OCI-M1 (cell line): ENCODE results near the gene CD247.

Experiments
- DNase-seq: peaks from one replicate; lab custom pipeline; 2025; lab: John Stamatoyannopoulos, UW

CD247 gene

GRCh38 chr1:167512046-167512654, 6.2 kb downstream of the CD247 start:
- DNase-seq: no peak

- DNase-seq: no peak
Measured at GRCh38 chr1:167511374-167511986, 6.8 kb downstream of the CD247 start.

DNA sequence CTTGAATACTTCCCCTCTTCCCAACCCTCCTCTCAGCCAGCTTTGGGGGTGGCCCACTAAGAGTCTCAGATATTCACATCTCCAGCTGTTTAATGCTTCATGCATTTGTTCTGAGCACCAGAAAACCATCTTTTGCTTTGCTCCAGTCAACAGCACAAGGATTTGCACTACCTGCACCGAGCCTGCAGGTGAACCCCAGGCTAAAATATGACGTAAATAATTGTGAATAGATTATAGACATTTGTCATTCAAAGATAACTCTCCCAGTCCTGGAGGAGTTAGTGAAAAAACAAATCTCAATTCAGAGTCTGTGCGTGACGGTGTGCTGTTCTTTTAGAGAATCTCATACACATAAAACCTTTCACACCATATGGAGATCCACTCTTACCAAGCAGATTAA, 7.4 kb downstream of the CD247 start:
- no peak for DNase-seq

DNA sequence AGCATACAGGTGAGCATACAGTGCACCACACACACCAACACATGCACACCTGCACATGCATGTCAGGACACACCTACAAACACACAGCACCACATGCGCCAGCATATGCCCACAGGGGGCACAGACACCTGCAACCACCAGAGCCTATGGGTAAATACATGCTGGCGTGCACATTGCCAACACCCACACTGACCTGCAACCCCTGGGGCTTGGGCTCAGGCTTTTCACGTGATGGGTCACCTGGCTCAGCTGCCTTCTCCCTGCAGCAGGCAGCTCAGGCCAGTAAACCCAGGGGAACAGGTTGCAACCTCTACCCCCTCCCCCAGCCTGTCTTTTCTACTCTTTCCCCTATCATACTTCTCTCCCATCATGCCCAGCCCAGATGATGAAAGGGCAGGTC, 8.1 kb downstream of the CD247 start:
- DNase-seq: no peak

DNA sequence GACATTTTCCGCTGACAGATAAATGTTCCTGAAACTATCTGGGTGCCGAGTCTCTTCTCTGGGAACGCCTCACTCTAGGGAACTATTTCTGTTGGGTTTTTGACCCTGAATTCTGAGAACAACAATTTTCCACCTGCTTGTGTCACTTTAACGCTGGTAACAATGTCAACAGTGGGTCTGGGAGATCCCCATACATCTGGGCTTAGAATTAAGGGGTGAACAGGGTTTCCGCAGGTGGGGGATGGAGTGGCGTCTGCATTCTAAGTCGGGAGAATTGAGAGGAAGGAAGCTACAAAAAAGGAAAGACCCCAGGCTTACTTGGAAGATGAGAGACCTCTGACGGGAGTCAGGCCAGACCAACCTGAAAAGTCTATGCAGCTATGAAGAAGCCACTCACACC, 8.7 kb downstream of the CD247 start:
- no peak for DNase-seq

DNA sequence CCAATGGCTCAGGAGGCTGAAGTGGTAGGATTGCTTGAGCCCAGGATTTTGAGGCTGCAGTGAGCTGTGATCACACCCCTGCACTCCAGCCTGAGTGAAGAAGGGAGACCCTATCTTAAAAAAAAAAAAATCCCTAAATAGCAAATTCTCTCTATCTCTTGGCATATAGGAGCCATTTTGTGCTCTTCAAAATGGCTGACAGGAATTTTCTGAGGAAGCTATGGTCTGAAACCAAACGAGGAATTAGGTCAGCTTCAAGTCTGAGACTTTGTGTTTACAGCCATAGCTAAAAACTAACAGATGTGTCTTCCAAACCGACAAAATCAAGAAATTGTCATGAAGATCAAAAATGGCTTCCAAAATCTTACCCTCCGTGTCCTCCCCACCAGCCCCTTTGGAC, 10.6 kb downstream of the CD247 start:
- no peak for DNase-seq

DNA sequence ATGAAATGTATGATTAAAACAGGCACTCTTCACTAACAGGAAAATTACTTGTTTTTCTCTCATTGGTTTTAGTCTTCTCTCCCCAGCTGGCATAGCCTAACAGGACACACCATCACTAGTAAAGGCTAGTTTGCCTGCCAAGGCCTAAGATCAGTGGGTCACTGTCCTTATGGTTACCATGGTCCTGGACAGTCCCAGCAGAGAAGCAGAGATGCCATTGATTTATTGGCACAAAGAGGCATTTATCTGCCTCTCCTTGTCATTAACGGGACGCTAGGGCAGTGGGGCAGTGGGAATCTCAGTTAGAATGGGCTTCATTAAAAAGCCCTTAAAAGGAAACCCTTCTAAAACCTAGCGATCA, 13.9 kb downstream of the CD247 start:
- DNase-seq: no peak

DNA sequence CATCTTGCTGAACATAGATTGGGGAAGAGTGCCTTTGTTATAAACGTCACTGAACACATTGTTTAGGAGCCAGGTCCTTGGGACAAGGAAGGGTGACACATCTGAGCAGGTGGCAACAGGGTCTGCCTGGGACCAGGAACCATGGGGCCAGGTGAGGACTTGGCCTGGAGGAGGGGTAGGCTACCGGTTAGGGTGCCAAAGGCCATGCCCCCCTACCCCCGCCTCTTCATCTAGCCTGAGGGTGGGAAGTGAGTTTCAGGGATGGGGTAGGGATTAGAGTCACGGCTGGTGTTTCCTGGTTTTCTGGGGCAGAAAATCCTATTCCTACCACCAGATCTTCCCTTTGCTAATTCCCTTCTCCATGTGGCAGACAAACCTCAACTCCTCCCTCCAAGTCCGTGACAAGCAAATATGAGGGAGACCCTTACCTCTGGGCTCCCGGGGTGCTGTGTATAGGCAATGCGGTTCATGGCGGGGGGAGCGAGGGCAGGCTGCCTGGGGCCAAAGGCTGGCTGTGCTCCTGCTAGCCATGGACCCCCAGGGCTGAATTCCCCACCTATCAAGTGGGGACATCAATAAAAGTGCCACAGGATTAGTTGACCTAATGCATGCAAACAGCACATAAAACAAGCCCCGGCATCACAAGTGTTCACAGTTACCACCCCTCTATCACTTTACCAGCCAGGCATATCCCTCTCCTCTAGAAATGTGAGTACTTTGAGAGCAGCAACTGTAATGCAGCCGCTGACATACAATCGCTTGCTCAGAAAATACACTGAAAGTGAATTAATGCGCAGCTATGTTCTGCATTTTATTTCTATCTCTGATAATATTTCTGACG, 14.5 kb downstream of the CD247 start:
- no peak for DNase-seq

DNA sequence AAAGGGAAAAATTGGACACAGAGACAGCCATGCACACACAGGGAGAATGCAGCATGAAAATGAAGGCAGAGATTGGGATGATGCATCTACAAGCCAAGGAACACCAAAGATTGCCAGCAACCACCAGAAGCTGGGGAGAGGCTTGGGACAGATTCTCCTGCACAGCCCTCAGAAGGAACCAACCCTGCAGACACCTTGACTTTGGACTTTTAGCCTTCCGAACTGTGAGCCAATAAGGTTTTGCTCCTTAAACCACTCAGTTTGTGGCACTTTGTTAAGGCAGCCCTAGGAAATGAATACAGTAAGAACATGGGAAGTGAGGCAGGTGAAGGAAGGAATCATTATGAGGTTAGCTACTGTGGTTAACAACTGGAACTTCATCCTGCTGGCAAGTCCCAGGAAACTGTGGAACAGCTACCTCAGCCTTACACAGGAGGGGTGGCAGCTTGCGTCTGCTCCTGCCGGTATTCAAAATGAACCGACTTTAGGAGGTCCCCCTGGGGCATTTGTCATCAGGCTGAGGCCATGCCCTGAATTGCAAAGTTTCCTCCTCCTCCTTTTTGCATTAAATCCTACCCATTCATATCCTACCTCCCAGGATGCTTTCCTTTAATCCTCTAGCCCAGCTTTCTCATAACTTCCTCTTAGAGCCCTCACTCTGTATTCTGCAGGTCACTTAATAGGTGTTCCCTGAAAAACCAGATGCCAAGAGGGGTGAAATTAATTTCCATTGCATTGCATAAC, 15.4 kb downstream of the CD247 start:
- DNase-seq: no peak

- DNase-seq: no peak
Measured at GRCh38 chr1:167502192-167502551, 16.2 kb downstream of the CD247 start.

- DNase-seq: no peak
Measured at GRCh38 chr1:167501515-167502191, 16.7 kb downstream of the CD247 start.

DNA sequence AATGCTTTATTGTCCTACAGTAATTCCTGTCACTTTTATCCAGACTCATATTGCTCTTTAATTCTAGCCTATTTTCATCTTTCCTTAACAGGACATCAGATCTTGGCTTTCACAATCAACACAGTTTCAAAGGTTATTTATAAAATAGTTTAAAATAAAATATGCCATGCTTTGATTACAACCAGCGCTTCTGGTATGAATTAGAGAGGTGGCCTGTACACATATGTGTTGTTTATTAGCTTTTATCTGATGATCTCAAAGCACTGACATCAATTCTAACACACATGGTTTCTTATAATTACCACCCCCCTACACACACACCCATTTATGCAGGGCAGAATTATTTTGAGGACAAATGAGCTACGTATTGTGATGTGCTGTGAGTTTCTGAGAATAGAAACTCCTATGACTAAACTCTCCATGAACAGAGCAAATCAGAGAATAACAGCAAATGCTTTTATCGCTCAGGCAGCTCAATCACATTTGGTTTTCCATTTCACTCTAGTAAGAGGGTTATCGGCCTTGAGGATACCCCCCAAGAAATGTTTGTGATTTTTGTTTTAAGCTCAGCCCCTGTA, 18.0 kb downstream of the CD247 start:
- DNase-seq: no peak

- DNase-seq: no peak
Measured at GRCh38 chr1:167499664-167500101, 18.6 kb downstream of the CD247 start.

DNA sequence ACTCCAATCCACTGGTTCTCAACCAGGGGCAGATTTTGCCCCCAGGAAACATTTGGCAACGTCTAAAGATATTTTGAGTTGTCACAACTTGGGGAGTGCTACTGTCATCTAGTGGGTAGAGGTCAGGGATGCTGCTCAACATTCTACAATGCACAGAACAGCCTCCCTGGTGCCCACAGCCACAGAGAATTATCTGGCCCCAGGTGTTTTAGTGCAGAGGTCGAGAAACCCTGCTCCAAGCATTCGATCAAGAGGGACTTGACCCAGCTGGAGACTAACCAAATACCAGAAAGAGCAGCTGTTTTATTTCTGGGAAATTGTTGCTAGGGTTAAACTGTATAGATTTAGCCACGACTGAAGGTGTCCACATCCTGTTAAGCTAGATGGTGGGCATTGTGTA, 19.2 kb downstream of the CD247 start:
- no peak for DNase-seq

DNA sequence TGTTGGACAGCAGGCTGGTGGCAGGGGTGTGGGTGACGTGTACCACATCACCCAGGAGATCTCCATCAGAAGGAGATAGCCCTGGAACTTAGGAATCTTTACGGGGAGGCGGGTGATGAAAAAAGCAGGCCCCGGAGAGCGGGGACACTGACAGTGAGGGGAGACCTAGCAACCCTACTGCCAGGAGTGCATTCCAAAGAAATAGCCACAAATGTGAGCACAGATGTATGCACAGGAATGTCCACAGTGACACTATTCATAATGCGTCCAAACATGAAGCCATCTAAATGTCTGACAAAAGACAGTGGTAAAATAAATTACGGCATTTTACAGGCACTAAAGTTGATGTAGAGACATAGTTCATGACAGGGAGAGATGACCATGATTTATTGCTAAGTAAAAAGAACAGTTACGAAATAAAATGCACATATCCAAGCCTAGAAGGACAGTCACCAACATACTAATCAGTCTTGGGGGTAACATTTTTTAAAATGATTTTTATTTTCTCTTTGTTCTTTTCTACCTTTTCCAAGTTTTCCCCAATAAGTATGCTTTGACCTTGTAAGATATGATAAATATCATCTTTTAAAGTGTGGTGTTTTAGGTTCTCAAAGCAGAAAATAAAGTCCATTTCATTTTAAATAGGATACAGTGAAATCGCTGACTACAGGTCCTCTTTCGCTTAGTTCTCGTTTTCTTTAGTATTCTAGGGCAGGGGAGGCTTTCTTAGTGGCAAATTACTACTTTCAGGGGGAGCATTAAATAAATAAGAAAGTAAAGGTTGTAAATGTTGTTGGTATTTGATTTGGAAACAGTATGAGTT, 21.3 kb downstream of the CD247 start:
- DNase-seq: no peak

DNA sequence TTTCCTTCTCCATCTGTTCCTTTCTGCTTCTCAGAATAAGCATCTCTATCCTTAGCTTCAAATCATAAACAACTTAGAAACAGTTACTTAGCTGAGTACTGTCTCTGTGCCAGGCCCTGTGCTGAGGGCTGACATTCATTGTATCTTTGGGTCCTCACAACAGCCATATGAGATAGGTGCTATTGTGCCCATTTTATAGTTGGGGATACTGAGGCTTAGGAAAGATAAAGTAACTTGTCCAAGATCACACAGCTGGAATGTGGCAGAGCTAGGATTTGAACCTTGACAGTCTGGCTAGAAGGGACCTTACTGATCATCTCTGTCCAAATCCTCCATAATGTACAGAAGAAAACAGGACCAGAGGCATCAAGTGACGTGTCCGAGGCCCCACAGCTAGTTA, 25.0 kb downstream of the CD247 start:
- no peak for DNase-seq

DNA sequence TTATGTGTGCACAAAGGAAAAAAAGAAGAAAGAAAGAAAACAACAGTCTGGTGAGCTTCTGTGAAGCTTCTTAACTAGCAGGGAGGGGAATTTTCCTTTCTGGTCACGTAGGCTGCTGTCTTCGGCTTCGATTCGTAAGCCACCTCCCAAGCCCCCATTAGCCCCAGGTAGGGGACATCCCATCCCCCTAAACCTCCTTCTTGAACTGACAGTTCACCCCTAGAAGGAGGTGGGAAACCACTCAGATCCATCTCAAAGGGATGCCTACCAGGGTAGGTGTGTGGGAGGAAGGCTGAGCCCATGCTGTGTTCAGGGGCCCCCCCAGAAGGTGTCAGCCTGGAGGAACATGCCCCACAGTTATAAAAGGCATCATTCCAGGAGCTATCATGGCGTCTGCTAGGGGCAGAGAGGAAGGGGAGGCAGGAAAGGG, 25.8 kb downstream of the CD247 start:
- DNase-seq: no peak

GRCh38 chr1:167491586-167492461, 26.5 kb downstream of the CD247 start:
- DNase-seq: no peak

DNA sequence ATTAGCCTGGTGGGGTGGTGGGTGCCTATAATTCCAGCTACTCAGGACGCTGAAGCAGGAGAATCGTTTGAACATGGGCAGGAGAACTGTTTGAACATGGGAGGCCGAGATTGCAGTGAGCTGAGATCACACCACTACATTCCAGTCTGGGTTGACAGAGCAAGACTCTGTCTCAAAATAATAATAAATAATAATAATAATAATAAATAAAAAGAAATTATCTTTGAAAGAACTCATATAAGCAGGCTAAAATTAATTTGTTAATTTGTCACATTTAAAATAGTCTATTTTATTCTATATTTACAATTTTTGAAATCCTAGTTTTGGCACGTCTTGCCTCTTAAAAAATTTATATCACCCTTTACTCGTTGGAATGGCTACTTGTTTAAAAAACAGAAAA, 27.6 kb downstream of the CD247 start:
- no peak for DNase-seq
